WTC11 (cell line): ENCODE data around the gene GRAMD1B. TPM values are rescaled to one million over a fixed set of nuclear protein-coding genes. Genes with fewer than 3 reads are reported as not detected.
A peak's percentile ranks its signal among the peaks of the same experiment; 100 is the strongest.

ENCODE experiments used
- ATAC-seq: fragments of 200-7000 bp; cut with Tn5 transposase; 2 replicates; pipeline ENCODE4 v1.10.0; 2021; ENCODE audit warnings: mild to moderate bottlenecking, moderate library complexity
- CTCF ChIA-PET: fragments of 300-600 bp; sonication (Branson Sonifier 250); formaldehyde crosslinking; loops from one replicate; lab custom pipeline; 2021; ENCODE audit warnings: antibody characterized with exemption; lab: Charles Lee
- POLR2A ChIA-PET: fragments of 350-600 bp; sonication (Branson Sonifier 250); formaldehyde crosslinking; loops from one replicate; lab custom pipeline; 2021; ENCODE audit warnings: antibody characterized with exemption; lab: Charles Lee
- DNase-seq: peaks from one replicate; pipeline ENCODE4 v3.0.0; 2021; ENCODE audit warnings: low spot score
- H3K27ac Mint-ChIP-seq: 2 replicates; pipeline ENCODE4 v1.8.0; 2021; ENCODE audit warnings: mixed read lengths
- H3K27me3 Mint-ChIP-seq: 2 replicates; pipeline ENCODE4 v1.8.0; 2021; ENCODE audit warnings: low read depth, mild to moderate bottlenecking, moderate library complexity, mixed read lengths
- H3K36me3 Mint-ChIP-seq: 2 replicates; pipeline ENCODE4 v1.8.0; 2021; ENCODE audit warnings: mixed read lengths
- H3K4me1 Mint-ChIP-seq: 2 replicates; pipeline ENCODE4 v1.8.0; 2022; ENCODE audit warnings: mixed read lengths
- H3K4me3 Mint-ChIP-seq: 2 replicates; pipeline ENCODE4 v1.8.0; 2021; ENCODE audit warnings: mild to moderate bottlenecking, moderate library complexity, mixed read lengths
- H3K9me3 Mint-ChIP-seq: 2 replicates; pipeline ENCODE4 v1.8.0; 2021; ENCODE audit warnings: mixed read lengths
- NFE2L1 ChIP-seq: sonication (generic); formaldehyde crosslinking; IDR thresholded peaks from 2 replicates; pipeline ENCODE4 v1.8.1; 2023; ENCODE audit warnings: missing genetic modification reagents
- ZBTB21 ChIP-seq: sonication (generic); formaldehyde crosslinking; IDR thresholded peaks from 2 replicates; pipeline ENCODE4 v1.8.1; 2023; ENCODE audit warnings: mild to moderate bottlenecking, missing genetic modification reagents, borderline replicate concordance
- ZNF121 ChIP-seq: sonication (generic); formaldehyde crosslinking; IDR thresholded peaks from 2 replicates; pipeline ENCODE4 v1.8.0; 2023; ENCODE audit warnings: missing genetic modification reagents
- total RNA-seq: library from RNA; stranded (reverse); gene quantifications from 3 replicates; pipeline ENCODE4 v1.2.3, GENCODE V29; 2021
- TF ChIP-seq, protein P1 (sequence below): sonication (generic); formaldehyde crosslinking; IDR thresholded peaks from 2 replicates; pipeline ENCODE4 v1.8.1; 2023; ENCODE audit warnings: mild to moderate bottlenecking, moderate library complexity, missing genetic modification reagents
- TF ChIP-seq, protein P2 (sequence below): sonication (generic); formaldehyde crosslinking; IDR thresholded peaks from 2 replicates; pipeline ENCODE4 v1.8.1; 2023; ENCODE audit warnings: mild to moderate bottlenecking, missing genetic modification reagents
- TF ChIP-seq, protein P3 (sequence below): sonication (generic); formaldehyde crosslinking; conservative IDR thresholded peaks from 2 replicates; pipeline ENCODE4 v1.8.1; 2023; ENCODE audit warnings: mild to moderate bottlenecking, low read depth, missing genetic modification reagents, moderate library complexity
- TF ChIP-seq, protein P4 (sequence below): sonication (generic); formaldehyde crosslinking; IDR thresholded peaks from 2 replicates; pipeline ENCODE4 v1.8.0; 2023; ENCODE audit warnings: mild to moderate bottlenecking, missing genetic modification reagents
- TF ChIP-seq, protein P5 (sequence below): fragments of 250-450 bp; sonication (Bioruptor Pico); IDR thresholded peaks from 2 replicates; pipeline ENCODE4 v1.9.0; 2021; ENCODE audit warnings: mild to moderate bottlenecking
- TF ChIP-seq, protein P6 (sequence below): fragments of 250-450 bp; sonication (Bioruptor Pico); IDR thresholded peaks from 2 replicates; pipeline ENCODE4 v1.9.0; 2021; ENCODE audit warnings: mild to moderate bottlenecking, borderline replicate concordance

Gene GRAMD1B
- total RNA-seq, 1 experiment from 2014 or later: 31.5 TPM

DNA sequence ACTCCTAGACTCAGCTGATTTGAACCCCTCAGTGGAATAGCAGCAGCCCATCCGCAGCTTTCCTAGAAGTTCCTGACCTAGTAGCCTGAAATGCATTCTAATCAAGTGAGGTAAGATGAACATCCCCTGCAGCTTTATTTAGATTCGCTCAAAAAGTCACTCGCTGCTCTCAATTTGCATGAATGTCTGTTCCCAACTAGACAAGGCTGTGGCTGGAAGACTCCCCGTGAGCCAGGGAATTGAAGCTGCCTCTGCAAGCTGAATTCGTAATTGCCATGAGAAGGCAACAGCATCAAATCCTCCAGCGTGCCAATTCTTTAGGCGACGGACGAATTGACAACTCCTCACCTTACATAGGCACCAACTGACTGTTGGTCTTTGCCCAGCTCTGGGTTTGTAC is 241.5 kb downstream of the GRAMD1B start:
- DNase-seq (no peak), ATAC-seq (peak; percentile 48)
- CTCF ChIA-PET: interaction anchor here (1.0 to 2.2 kb wide), 7 partner anchors 12 to 452 kb away, joined by 3 to 14 read pairs (median 7); partner anchors contain the start of gene SCN3B
- POLR2A ChIA-PET: interaction anchor here (1.0 kb wide), 1 partner anchor 17 kb away, joined by 3 read pairs; the partner anchor contains the start of gene SCN3B
- Mint-ChIP-seq H3K36me3 (no peaks in the 10 kb centered on the region), H3K9me3 (no peaks in the 10 kb centered on the region), H3K4me1 (peaks cover 8% of the 10 kb centered on the region), H3K4me3 (no peak overlapping the region), H3K27ac (no peak overlapping the region), H3K27me3 (no peaks in the 10 kb centered on the region; the same call in 1 of the 2 replicates)
- TF ChIP-seq, protein P1, sequence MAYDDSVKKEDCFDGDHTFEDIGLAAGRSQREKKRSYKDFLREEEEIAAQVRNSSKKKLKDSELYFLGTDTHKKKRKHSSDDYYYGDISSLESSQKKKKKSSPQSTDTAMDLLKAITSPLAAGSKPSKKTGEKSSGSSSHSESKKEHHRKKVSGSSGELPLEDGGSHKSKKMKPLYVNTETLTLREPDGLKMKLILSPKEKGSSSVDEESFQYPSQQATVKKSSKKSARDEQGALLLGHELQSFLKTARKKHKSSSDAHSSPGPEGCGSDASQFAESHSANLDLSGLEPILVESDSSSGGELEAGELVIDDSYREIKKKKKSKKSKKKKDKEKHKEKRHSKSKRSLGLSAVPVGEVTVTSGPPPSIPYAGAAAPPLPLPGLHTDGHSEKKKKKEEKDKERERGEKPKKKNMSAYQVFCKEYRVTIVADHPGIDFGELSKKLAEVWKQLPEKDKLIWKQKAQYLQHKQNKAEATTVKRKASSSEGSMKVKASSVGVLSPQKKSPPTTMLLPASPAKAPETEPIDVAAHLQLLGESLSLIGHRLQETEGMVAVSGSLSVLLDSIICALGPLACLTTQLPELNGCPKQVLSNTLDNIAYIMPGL: no peak
- TF ChIP-seq, protein P2, sequence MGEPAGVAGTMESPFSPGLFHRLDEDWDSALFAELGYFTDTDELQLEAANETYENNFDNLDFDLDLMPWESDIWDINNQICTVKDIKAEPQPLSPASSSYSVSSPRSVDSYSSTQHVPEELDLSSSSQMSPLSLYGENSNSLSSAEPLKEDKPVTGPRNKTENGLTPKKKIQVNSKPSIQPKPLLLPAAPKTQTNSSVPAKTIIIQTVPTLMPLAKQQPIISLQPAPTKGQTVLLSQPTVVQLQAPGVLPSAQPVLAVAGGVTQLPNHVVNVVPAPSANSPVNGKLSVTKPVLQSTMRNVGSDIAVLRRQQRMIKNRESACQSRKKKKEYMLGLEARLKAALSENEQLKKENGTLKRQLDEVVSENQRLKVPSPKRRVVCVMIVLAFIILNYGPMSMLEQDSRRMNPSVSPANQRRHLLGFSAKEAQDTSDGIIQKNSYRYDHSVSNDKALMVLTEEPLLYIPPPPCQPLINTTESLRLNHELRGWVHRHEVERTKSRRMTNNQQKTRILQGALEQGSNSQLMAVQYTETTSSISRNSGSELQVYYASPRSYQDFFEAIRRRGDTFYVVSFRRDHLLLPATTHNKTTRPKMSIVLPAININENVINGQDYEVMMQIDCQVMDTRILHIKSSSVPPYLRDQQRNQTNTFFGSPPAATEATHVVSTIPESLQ (CRISPR knock-in tag): no peak
- TF ChIP-seq, protein P3, sequence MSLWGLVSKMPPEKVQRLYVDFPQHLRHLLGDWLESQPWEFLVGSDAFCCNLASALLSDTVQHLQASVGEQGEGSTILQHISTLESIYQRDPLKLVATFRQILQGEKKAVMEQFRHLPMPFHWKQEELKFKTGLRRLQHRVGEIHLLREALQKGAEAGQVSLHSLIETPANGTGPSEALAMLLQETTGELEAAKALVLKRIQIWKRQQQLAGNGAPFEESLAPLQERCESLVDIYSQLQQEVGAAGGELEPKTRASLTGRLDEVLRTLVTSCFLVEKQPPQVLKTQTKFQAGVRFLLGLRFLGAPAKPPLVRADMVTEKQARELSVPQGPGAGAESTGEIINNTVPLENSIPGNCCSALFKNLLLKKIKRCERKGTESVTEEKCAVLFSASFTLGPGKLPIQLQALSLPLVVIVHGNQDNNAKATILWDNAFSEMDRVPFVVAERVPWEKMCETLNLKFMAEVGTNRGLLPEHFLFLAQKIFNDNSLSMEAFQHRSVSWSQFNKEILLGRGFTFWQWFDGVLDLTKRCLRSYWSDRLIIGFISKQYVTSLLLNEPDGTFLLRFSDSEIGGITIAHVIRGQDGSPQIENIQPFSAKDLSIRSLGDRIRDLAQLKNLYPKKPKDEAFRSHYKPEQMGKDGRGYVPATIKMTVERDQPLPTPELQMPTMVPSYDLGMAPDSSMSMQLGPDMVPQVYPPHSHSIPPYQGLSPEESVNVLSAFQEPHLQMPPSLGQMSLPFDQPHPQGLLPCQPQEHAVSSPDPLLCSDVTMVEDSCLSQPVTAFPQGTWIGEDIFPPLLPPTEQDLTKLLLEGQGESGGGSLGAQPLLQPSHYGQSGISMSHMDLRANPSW (CRISPR knock-in tag): no peak
- TF ChIP-seq, protein P4, sequence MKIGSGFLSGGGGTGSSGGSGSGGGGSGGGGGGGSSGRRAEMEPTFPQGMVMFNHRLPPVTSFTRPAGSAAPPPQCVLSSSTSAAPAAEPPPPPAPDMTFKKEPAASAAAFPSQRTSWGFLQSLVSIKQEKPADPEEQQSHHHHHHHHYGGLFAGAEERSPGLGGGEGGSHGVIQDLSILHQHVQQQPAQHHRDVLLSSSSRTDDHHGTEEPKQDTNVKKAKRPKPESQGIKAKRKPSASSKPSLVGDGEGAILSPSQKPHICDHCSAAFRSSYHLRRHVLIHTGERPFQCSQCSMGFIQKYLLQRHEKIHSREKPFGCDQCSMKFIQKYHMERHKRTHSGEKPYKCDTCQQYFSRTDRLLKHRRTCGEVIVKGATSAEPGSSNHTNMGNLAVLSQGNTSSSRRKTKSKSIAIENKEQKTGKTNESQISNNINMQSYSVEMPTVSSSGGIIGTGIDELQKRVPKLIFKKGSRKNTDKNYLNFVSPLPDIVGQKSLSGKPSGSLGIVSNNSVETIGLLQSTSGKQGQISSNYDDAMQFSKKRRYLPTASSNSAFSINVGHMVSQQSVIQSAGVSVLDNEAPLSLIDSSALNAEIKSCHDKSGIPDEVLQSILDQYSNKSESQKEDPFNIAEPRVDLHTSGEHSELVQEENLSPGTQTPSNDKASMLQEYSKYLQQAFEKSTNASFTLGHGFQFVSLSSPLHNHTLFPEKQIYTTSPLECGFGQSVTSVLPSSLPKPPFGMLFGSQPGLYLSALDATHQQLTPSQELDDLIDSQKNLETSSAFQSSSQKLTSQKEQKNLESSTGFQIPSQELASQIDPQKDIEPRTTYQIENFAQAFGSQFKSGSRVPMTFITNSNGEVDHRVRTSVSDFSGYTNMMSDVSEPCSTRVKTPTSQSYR (CRISPR knock-in tag): no peak
- TF ChIP-seq, protein P5, sequence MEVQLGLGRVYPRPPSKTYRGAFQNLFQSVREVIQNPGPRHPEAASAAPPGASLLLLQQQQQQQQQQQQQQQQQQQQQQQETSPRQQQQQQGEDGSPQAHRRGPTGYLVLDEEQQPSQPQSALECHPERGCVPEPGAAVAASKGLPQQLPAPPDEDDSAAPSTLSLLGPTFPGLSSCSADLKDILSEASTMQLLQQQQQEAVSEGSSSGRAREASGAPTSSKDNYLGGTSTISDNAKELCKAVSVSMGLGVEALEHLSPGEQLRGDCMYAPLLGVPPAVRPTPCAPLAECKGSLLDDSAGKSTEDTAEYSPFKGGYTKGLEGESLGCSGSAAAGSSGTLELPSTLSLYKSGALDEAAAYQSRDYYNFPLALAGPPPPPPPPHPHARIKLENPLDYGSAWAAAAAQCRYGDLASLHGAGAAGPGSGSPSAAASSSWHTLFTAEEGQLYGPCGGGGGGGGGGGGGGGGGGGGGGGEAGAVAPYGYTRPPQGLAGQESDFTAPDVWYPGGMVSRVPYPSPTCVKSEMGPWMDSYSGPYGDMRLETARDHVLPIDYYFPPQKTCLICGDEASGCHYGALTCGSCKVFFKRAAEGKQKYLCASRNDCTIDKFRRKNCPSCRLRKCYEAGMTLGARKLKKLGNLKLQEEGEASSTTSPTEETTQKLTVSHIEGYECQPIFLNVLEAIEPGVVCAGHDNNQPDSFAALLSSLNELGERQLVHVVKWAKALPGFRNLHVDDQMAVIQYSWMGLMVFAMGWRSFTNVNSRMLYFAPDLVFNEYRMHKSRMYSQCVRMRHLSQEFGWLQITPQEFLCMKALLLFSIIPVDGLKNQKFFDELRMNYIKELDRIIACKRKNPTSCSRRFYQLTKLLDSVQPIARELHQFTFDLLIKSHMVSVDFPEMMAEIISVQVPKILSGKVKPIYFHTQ (CRISPR knock-in tag): no peak
- TF ChIP-seq ZNF121 (CRISPR knock-in tag): no peak
- TF ChIP-seq, protein P6, sequence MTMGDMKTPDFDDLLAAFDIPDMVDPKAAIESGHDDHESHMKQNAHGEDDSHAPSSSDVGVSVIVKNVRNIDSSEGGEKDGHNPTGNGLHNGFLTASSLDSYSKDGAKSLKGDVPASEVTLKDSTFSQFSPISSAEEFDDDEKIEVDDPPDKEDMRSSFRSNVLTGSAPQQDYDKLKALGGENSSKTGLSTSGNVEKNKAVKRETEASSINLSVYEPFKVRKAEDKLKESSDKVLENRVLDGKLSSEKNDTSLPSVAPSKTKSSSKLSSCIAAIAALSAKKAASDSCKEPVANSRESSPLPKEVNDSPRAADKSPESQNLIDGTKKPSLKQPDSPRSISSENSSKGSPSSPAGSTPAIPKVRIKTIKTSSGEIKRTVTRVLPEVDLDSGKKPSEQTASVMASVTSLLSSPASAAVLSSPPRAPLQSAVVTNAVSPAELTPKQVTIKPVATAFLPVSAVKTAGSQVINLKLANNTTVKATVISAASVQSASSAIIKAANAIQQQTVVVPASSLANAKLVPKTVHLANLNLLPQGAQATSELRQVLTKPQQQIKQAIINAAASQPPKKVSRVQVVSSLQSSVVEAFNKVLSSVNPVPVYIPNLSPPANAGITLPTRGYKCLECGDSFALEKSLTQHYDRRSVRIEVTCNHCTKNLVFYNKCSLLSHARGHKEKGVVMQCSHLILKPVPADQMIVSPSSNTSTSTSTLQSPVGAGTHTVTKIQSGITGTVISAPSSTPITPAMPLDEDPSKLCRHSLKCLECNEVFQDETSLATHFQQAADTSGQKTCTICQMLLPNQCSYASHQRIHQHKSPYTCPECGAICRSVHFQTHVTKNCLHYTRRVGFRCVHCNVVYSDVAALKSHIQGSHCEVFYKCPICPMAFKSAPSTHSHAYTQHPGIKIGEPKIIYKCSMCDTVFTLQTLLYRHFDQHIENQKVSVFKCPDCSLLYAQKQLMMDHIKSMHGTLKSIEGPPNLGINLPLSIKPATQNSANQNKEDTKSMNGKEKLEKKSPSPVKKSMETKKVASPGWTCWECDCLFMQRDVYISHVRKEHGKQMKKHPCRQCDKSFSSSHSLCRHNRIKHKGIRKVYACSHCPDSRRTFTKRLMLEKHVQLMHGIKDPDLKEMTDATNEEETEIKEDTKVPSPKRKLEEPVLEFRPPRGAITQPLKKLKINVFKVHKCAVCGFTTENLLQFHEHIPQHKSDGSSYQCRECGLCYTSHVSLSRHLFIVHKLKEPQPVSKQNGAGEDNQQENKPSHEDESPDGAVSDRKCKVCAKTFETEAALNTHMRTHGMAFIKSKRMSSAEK (CRISPR knock-in tag): no peak
- no peak for TF ChIP-seq NFE2L1 (CRISPR knock-in tag)
- TF ChIP-seq ZBTB21 (CRISPR knock-in tag): no peak
